Myocyte (in vitro differentiated cells): ENCODE results near the gene UPB1. TPM values are rescaled to one million over a fixed set of nuclear protein-coding genes. Genes with fewer than 3 reads are reported as not detected.
"Not testable (repeated sequence)": the region's sequence is repeated elsewhere in the genome, so short reads cannot be mapped to it uniquely, and the experiment has no call there.

ENCODE experiments used
- DNase-seq: peaks from one replicate; pipeline ENCODE4 v3.0.0-alpha.2; 2012; ENCODE audit warnings: low read depth
- total RNA-seq: library from RNA; depleted of rRNA; stranded (reverse); fragments of >200 nt; gene quantifications from 2 replicates; pipeline ENCODE4 v1.2.3, GENCODE V29; 2014

Gene UPB1
- total RNA-seq, 1 donor from 2014 or later, result not detected

DNA sequence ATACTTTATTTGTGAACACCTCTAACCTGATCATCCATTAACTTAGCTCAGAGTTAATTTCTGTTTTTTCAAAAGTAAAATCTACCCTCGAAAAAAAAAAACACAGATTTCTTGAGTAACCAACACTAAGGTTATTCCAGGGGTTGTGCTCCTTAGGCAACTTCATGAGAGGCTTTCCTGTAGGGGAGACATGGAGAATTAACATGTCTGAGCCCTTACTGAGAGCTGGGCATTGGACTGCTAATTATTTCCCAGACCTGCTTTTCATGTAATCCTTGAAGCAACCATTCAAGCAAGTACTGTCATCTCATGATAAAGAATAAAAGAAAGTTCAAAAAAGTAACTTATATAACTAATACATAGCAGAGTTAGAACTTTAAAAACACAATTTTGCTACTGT lies 13.5 kb upstream of the UPB1 start:
- no peak for DNase-seq

DNA sequence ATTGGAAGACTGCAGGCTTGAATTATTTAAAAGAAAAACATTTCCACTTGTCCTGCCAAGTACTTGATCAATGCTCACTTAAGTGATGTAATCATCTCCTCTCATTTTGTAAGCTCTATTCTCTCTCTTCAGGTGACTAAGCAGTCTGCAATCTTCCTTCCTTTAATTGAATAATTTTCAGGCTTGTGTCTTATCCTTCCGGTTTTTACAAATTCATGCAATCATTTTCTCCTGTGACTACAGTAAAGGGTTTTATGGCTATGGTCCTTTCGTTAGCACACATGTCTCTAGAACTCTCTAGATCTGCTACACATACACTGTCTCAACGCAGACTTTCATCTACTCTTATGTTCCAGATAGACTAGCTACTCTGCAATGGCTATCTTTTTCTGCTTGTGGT lies 12.6 kb upstream of the UPB1 start:
- no peak for DNase-seq

DNA sequence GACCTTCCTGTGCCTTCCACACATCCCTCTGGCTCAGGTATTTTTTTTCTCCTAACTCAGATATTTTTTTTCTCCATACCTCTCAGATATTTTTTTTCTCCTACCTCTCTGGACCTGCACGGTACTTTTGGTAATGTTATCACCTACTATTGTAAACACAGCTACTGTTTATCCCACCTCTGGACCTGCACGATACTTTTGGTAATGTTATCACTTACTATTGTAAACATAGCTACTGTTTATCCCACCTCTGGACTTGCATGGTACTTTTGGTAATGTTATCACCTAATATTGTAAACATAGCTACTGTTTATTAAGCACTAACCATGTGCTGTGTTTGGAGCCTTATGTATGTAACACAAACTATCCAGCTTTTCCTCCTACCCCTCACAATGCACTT lies 12.1 kb upstream of the UPB1 start:
- no peak for DNase-seq

DNA sequence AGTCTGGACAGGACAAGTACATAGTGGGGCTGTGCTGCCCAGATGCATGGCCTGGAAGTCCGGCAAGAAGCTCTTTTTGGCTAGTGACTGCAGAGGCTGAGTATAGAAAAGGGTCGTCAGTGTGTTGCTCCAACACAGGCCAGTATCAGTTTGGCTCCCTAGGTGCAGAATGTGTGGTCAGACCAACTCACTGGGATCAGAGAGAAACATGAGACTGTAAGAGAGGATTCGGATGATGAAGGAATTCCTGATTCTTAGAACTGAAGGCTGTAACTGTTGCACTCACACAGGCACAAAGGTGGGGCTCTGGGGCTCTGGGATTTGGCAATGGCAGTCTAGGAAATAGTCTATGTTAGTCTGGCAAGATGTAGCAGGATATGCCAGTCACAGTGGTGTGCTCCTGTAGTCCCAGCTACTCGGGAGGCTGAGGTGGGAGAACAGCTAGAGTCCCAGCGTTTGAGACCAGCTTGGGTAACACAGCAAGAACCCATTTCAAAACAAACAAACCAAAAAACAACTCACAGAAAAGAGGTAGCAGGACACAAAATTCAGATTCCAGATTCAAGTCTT lies 11.1 kb upstream of the UPB1 start:
- peak; percentile 23 for DNase-seq

DNA sequence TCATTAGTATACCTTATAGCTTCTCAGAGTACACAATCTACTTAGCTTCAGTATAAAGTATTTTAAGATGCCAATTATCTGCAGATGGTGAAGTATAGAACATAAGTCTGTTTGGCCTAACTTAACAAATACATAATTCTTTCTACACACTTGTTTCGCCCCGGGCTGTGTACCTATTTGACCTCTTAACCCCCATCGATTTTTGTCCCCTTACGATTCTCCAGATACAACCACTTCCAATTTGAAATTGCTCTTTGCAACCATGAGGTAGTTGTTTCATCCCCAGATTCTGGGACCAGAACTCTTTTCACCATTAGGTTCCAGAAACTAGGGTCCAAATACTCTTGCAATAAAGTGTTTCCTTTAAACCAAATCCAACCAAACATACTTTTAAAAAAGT lies 10.0 kb upstream of the UPB1 start:
- DNase-seq, result no peak

DNA sequence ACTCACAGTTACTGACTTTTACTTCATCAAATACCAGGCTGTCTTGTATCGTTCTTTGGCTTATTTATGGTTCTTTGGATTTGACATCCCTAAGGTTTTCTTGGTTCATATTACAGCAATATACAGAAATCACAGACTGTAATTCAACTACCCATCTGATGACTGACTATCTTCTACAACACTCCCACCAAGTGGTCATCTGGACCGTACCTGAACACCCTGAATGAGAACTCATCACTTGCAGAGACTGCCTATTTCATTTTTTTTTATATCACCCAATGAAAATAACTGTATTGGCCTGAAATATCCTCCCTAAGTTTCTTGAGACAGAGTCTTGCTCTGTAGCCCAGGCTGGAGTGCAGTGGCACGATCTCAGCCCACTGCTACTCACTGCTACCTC lies 9.5 kb upstream of the UPB1 start:
- peak; percentile 36 for DNase-seq

DNA sequence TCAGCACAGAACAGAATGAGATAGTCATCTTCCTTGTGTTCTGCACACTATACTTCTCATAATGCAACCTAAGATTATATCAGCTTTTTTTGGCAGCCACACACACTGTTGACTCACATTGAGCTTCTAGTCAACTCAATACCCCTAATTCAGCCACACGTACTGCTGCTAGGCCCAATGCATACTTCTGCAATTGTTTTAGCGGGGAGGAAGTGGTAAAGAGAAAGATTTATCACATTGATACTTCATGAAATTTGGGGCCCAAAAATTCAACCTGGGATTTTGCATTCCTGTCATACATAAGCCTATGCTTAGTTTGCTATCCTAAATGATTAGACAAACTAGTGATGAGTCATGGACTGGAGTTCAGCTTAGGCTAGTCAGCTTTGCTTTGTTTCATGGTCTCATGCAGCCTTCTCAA lies 8.6 kb upstream of the UPB1 start:
- DNase-seq, result no peak

DNA sequence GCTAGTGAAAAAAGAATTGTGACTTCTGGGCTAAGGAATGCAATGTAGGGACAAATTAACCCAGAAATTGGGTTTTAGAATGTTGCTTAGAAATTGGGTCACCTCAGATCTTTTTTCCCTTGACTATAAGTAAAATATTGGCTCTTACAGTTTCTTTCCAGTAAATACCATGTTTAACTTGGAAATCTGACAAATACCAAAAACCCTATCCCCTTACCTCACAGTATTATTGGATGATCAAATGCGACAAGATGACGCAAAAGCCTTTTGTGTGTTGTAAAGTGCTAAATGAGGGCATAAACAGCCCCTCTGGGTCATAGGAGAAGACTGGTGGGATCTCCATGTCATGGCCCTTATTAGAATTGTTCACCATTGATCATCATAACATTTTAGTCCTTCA lies 6.1 kb upstream of the UPB1 start:
- no peak for DNase-seq

DNA sequence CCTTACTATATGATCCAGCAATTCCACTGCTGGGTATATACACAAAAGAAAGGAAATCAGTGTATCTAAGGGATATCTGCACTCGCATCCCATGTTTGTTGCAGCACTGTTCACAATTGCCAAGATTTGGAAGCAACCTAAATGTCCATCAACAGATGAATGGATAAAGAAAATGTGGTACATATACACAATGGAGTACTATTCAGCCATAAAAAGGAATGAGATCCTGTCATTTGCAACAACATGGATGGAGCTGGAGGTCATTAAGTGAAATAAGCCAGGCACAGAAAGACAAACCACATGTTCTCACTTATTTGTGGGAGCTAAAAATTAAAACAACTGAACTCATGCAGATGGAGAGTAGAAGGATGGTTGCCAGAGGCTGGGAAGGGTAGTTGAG lies 5.7 kb upstream of the UPB1 start:
- DNase-seq, result not testable (repeated sequence)

DNA sequence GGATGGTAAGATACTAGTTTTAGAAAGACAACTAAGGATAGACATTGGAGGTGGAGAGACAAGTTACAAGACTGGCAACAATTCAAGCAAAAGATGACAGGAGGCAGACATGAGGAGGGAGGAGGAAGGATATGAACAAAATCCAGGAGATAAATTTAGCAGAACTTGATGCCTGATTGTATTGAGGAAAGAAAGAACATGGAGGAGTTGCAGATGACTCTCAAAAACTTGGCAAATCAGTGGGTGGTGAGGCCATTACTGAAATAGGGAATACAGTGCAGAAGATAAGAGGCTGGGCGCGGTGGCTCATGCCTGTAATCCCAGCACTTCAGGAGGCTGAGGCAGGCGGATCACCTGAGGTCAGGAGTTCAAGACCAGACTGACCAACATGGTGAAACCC lies 2.7 kb upstream of the UPB1 start:
- no peak for DNase-seq

DNA sequence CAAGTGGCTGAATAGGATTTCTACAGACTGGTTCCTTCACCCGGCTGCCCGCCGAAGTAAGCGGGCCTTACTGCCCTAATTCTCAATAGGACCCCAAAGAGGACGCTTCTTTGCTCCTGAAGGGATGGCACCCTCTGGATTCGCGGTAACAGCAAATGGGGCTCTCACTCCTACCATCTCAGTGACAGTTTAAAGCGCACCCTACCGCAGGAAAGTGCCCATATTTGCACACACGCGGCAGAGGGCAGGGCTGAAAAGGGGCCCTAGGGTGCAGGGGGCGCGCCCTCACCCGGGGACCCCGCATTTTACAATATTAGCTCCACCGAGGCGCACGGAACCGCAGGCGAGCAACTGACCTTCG lies 985 bp upstream of the UPB1 start:
- DNase-seq, result no peak

DNA sequence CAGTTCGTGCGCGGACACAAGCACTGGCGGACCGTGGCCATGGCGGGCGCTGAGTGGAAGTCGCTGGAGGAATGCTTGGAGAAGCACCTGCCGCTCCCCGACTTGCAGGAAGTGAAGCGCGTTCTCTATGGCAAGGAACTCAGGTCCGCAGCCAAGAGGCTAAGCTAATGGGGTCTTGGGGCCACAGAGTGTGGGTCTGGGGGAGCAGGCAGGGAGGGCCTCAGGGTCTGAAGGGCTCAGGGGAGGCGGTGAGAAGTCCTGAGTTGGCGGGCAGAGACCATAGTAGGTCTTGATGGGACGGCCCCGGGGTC lies 188 bp downstream of the UPB1 start:
- no peak for DNase-seq

DNA sequence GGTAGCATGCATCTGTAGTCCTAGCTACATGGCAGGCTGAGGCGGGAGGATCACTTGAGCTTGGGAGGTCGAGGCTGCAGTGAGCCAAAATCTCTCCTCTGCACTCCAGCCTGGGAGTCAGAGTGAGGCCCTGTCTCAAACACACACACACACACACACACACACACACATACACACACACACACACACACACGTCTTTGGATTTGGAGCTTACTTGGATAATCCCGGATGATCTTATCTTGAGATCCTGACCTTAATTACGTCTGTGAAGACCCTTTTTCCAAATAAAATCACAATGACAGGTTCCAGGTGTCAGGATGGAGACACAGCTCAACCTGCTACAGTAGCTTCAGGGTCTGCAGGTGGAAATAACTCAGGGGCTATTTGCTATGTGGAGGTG lies 1.1 kb downstream of the UPB1 start:
- DNase-seq, result no peak

DNA sequence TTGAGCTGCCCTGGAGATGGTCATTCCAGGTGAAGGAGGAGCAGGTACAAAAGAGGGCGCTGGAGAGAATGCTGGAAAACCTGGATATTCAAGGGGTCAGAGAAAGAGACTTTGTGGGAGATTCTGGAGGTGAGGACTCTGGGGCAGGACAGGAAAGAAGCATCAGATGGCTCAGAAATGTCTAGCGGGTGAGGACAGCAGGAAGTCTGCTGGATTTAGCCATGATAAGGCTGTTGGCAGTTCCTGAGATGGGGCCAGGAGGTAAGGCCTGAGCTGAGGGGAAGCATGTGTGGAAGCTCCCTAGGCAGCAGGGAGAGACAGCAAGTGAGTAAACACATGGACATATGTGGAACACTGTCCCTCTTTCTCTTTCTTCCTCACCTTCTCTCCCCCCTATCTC lies 1.5 kb downstream of the UPB1 start:
- no peak for DNase-seq

DNA sequence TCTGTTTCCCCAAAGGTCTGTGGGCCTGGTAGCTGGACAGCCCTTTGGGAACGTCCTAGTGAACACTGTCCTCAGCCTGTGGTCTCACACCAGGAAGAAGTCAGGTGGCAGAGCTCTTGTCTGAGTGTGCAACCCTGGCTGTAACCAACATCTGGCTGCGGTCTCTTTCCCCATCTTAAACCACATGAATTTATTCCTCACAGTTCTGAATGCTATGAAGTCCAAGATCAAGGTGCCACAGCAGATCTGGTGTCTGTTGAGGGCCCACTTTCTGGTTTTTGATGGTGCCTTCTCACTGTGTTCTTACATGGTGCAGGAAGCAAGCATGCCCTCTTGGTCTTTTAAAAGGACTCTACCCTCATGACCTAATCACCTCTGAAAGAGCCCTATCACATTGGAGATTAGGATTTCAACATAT lies 2.7 kb downstream of the UPB1 start:
- DNase-seq, result no peak

DNA sequence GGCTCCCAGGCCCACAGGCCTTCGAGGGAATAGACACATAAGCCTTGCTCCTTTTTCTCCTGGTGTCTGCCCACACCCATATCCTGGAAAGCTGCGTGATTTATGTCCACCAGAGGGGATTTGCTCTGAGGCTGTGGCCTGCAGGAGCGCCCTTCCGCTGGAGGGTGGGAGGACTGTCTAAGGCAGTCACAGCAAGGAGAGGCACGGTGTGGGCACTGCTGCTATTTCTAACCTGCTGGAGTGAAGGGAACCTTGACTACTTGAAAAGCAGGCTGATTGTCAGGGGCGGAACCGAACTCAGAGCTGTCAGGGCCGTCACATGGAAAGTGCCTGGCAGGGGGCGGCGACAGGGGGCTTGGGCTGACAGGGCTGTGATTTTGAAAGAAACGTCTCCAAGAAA lies 3.7 kb downstream of the UPB1 start:
- no peak for DNase-seq

DNA sequence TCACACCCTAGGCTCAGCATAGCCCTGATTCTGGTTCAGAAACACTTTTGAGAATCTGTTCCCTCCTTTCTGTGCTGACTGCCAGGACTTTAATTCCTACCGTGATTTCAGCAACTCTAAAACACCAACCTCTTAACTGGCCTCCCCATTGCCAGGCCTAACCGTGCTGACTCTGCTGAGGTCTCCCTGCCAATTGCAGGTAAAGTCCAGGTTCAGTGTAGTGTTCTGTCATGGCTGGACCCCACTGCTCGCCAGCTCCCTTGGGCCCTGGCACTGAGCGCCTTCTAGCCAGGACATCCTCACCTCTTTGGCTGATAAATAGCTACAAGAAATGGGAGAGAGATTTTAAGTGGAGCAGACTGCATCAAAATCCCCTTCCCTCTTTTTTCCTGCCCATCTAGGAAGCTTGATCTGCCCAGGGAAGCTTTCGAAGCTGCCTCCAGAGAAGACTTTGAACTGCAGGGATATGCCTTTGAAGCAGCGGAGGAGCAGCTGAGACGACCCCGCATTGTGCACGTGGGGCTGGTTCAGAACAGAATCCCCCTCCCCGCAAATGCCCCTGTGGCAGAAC lies 4.7 kb downstream of the UPB1 start:
- DNase-seq, result no peak

DNA sequence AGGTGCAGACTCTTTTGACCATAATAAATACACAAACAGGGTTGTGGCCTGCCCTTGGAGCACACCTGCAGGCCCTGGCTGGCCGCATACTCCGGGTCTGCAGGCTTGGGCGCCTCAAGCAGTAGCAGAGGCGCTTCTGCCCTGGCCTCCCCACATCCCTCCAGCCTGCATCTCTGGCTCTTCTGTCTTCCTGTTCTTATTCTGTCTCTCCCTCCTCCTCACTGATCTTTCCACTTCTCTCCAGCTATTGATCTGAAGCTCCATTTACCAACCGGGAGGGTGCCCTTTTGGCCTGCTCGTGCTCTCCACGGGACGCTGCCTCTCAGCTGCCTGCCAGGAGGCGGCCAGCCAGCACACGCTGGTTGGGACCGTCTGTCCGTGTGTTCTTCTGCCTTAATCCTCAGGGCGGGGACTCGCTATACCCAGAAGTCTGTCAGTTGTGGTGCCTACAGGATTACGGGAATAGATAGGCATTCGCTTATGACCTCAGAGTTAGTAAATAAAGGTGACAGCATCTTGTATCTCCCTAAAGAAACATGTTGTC lies 5.2 kb downstream of the UPB1 start:
- peak; percentile 34 for DNase-seq

DNA sequence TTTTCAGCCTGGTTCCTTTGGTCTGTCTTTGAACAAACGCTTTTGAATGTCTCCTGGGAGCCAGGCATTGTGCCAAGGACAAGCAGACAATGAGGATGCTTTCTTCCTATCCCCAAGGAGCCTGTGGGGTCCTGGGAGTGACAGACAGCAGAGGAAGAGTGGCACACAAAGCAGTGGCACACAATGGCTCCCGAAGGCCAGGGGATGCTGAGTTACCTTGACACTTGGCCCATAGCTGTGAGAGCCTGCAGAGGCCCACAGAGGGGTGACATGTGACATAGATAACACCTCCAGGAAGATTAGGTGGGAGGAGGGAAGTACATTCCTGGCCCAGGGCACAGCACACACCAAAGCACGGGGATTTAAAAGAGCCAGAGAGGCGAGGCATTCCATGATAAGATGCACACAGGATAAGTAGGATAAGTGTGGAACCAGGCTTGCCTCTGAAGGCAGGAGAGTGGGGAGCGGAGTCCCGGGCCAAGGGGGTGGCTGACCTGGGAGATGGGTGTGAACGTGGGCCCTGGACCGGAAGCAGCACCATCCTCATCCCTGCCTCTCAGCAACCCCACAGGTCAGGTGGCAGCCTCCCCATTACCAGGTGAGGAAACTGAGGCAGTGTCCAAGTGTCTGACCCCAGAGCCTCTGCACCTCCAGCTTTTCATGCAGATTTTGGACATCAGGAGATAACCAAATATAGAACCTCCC lies 6.3 kb downstream of the UPB1 start:
- DNase-seq, result no peak

DNA sequence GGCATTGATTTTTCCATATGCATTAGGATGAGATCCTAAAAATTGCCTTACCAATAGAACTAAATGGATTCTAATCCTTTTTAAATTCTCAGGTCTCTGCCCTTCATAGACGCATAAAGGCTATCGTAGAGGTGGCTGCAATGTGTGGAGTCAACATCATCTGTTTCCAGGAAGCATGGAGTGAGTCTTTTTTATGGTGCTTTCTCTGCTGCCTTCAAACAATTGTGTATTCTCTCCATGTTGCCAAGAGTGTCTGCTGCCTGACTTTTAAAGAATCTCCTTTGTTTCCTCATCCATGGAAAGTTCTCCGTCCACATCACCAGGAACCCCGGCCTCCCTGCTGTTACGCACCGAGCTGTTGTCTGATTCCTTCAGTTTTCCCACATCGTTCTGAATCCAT lies 6.9 kb downstream of the UPB1 start:
- no peak for DNase-seq

DNA sequence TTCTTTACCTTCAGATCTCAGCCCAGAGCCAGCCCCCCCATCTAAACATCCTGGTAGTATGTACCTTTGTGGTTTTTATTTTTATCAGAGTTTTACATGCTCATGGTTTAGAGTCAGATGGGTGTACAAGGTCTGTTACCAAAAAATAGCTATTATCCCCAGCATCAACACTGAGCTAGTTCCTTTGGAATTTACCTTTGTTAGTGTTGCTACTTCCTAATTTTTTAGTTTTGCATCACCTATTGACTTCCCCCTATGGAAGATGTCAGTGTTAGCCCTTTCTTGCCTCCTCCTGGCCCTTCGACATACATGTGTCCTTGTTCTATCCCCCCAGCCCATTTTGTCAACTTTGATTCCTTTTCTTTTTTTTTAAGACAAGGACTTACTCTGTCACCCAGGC lies 7.4 kb downstream of the UPB1 start:
- DNase-seq, result no peak

DNA sequence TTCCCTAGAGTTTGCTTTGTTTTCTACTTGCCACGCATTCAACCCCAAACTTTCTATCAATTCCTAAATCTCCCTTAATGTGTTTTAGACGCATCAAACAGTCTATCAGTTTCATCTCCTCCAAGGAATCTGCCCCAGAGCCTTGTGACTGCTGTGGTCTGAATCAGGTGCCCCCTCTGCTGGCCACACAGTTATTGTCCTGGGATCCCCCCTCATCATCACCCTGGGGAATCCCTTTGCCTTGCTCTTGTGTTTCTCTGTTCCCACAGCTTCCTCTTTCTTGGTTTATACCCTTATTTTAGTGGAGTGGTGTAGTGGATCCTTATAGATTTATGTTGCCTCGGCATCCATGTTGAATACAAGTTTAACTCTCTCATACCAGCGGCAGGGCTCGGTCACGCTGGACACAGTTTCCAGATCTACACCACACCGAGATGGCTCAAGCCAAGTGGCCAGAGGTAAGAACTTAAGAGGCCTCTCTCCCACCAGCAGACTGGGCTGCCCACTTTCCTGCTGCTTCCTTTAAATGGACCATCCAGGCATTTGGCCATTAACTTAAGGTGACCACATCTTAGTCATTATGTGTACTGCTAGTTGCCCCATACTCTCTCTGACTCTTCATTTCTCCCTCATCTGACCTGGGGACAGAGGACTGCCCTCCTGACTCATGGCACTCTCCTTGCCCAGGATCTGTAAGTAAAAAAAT lies 8.2 kb downstream of the UPB1 start:
- peak; percentile 65 for DNase-seq
